AG09319 (cell line): ENCODE results near the gene SLX9.

ENCODE experiments used
- DNase-seq: peaks from one replicate; pipeline ENCODE4 v3.0.0-alpha.2; 2010; ENCODE audit warnings: low read depth; ENCODE audit errors: extremely low read depth
- TF ChIP-seq, protein P1 (sequence below): IDR thresholded peaks from 2 replicates; pipeline ENCODE4 v1.5.1; 2011; ENCODE audit warnings: low read depth, mild to moderate bottlenecking, inconsistent platforms, low read length, moderate library complexity

SLX9 gene

DNA sequence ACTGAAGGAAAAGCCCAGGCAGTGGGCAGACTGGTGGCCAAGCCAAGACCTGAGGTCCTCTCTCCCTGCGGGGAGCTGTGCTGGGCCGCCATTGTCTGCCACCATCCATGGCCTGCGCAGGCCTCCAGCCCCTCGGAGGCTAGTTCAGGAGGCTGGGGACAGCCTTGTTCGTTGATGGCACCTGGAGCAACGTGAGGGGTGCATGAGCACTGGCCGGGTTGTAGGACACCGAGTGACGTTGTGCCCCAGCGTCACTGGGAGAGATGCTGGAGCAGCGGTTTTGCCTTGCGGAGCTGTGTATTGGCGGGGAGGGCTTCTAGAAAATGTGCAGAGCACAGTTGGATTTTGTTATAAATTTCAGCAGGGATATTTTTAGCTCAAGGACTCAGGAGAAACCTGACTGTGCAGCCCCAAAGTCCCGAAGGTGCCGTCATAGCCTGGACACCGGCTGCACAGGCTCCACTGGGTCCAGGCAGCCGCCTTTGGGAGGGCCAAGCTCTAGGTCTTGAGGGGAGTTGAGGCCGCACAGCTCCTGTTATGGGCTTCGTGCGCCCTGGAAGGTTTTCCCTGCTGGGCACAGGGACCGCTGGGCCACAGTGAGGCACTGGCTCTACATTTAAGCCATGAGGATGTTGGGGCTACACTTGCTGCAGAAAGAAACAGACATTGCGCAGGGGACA is 86.4 kb downstream of the SLX9 start:
- no peak for DNase-seq
- TF ChIP-seq, protein P1, sequence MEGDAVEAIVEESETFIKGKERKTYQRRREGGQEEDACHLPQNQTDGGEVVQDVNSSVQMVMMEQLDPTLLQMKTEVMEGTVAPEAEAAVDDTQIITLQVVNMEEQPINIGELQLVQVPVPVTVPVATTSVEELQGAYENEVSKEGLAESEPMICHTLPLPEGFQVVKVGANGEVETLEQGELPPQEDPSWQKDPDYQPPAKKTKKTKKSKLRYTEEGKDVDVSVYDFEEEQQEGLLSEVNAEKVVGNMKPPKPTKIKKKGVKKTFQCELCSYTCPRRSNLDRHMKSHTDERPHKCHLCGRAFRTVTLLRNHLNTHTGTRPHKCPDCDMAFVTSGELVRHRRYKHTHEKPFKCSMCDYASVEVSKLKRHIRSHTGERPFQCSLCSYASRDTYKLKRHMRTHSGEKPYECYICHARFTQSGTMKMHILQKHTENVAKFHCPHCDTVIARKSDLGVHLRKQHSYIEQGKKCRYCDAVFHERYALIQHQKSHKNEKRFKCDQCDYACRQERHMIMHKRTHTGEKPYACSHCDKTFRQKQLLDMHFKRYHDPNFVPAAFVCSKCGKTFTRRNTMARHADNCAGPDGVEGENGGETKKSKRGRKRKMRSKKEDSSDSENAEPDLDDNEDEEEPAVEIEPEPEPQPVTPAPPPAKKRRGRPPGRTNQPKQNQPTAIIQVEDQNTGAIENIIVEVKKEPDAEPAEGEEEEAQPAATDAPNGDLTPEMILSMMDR = no peak
